Brain microvascular endothelial cell (primary cell): ENCODE data around the gene C8A.

Experiments
- DNase-seq: peaks from one replicate; pipeline ENCODE4 v3.0.0-alpha.2; 2020
- H3K27ac ChIP-seq: fragments of 250-450 bp; sonication (Bioruptor Pico); 2 replicates; pipeline ENCODE4 v1.5.1; 2020; ENCODE audit warnings: mild to moderate bottlenecking, moderate library complexity
- H3K27me3 ChIP-seq: fragments of 250-450 bp; sonication (Bioruptor Pico); replicated peaks from 2 replicates; pipeline ENCODE4 v1.5.1; 2020; ENCODE audit warnings: mild to moderate bottlenecking
- H3K36me3 ChIP-seq: fragments of 250-450 bp; sonication (Bioruptor Pico); replicated peaks from 2 replicates; pipeline ENCODE4 v1.5.1; 2020; ENCODE audit warnings: mild to moderate bottlenecking
- H3K4me3 ChIP-seq: 2 replicates; pipeline ENCODE4 v1.5.1; 2011; ENCODE audit warnings: low read depth, mild to moderate bottlenecking, control low read depth, low read length, moderate library complexity
- in situ Hi-C: cut with HindIII; loops from 2 replicates; pipeline ENCODE4 v1.10.0; 2017; ENCODE audit warnings: low sequenced_read_pairs, low pct_ligation_motif_present
- TF ChIP-seq, protein P1 (sequence below): IDR thresholded peaks from 2 replicates; pipeline ENCODE4 v1.5.1; 2011; ENCODE audit warnings: low read depth, mild to moderate bottlenecking, moderate library complexity, low read length, control low read depth, inconsistent platforms; ENCODE audit errors: missing control alignments

C8A gene

DNA sequence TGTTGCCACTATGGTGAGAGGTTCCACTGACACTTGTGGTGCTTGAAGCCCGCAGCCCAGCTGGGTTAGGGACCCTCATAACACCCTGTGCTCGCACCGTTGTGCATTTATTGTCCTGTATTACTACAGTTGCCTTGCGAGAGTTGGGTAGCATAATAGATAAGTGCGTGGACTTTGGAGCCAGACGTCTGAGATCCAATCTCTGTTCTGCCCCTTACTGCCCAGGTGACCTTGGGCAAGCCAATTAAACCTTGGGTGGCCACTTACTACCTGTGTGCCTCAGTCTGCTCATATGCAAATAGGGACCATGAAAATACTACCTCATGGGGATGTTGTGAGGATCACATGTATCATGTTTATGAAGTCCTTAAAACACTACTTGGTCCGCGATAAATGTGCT lies 97.9 kb downstream of the C8A start:
- in situ Hi-C loops: no loop called here
- DNase-seq: no peak
- H3K36me3 ChIP-seq: no peaks in the 10 kb centered on the region
- no peaks in the 10 kb centered on the region for H3K27me3 ChIP-seq
- no peak overlapping the region for H3K4me3 ChIP-seq
- H3K27ac ChIP-seq: no peak overlapping the region
- TF ChIP-seq, protein P1, sequence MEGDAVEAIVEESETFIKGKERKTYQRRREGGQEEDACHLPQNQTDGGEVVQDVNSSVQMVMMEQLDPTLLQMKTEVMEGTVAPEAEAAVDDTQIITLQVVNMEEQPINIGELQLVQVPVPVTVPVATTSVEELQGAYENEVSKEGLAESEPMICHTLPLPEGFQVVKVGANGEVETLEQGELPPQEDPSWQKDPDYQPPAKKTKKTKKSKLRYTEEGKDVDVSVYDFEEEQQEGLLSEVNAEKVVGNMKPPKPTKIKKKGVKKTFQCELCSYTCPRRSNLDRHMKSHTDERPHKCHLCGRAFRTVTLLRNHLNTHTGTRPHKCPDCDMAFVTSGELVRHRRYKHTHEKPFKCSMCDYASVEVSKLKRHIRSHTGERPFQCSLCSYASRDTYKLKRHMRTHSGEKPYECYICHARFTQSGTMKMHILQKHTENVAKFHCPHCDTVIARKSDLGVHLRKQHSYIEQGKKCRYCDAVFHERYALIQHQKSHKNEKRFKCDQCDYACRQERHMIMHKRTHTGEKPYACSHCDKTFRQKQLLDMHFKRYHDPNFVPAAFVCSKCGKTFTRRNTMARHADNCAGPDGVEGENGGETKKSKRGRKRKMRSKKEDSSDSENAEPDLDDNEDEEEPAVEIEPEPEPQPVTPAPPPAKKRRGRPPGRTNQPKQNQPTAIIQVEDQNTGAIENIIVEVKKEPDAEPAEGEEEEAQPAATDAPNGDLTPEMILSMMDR: no peak

DNA sequence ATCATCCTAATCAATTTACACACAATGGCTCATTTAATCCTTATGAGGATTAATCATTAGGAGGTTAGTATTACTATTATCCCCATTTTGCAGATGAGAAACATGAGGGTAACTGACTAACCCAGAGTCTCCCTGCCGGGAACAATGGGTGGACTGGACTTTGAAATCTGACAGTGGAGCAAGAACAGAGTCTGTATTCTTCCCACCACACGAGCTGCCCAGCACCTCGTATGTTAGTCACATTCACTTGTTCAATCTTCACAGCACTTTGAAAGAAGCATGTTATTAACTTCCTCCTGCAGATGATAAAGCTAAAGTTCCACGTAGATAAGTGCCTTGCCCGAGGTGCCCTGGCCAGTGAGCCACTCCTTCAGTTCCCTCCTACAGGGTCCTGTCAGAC lies 98.8 kb downstream of the C8A start:
- Histone ChIP-seq H3K4me3 (no peak overlapping the region), H3K27ac (no peak overlapping the region), H3K27me3 (no peaks in the 10 kb centered on the region), H3K36me3 (no peaks in the 10 kb centered on the region)
- TF ChIP-seq, protein P1: no peak
- DNase-seq: no peak
- in situ Hi-C loops: no loop called here

DNA sequence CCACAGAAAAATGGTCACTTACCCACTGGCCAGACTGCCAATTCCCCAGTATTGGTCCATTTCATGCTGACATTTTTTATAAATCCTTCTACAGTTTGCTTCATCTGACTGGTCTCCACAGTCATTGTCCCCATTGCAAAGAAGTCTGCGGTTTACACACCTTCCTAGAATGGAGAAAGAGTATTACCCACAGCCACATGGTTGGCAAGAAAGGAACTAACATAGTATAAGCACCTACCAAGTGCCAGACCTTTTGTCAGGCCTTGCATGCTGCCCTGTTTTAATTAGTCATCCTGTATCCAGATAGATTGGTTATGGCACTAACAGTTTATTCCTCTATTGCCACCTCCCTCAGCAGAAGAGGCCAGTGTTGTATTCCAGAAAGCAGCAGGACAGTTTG lies 100.1 kb downstream of the C8A start:
- TF ChIP-seq, protein P1: no peak
- no peak for DNase-seq
- Histone ChIP-seq H3K27me3 (no peaks in the 10 kb centered on the region), H3K36me3 (no peaks in the 10 kb centered on the region), H3K27ac (no peak overlapping the region), H3K4me3 (no peak overlapping the region)
- in situ Hi-C loops: no loop called here

DNA sequence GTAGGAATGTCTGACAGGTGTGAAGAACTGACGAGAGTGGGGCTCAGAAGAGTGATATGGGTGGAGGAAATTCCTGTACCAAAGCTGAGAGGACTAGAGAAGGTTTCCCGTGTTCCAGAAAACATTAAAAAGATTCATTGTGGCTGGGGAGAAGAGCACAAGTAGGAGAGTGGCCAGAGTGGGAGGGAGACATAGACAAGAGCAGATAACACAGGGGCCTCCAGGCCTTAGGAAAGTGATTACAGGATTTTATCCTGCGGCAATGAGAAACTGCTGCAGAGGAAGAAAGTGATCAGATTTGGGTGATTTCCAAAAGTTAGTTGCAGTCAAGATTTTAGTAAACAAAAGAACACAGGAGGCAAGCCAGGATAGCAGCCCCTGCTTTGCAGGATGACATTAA lies 103.3 kb downstream of the C8A start:
- no peak overlapping the region for H3K27ac ChIP-seq
- DNase-seq: no peak
- H3K36me3 ChIP-seq: no peaks in the 10 kb centered on the region
- TF ChIP-seq, protein P1: no peak
- no peaks in the 10 kb centered on the region for H3K27me3 ChIP-seq
- H3K4me3 ChIP-seq: no peak overlapping the region
- in situ Hi-C loops: no loop called here

DNA sequence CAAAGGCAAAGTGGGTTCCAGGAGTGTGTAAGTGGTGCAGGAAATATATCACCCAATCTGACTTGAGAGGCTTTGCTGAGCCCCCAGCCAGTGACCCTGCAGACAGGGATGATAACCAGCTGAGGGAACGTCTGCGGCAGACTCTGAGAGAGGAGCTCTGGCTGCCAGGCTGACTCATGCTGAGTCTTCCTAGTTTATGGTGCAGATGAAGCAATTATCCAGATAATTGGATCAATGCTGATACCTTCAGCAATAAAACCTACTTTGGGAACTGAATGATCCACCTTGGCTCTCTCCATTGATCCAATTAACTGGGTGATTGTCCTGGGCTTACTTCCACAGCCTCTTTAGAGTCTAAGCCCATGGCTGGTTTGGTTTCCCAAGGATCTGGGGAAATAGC lies 103.9 kb downstream of the C8A start:
- Histone ChIP-seq H3K27me3 (no peaks in the 10 kb centered on the region), H3K4me3 (no peak overlapping the region), H3K27ac (no peak overlapping the region), H3K36me3 (no peaks in the 10 kb centered on the region)
- in situ Hi-C loops: no loop called here
- TF ChIP-seq, protein P1: no peak
- peak; percentile 42 for DNase-seq

DNA sequence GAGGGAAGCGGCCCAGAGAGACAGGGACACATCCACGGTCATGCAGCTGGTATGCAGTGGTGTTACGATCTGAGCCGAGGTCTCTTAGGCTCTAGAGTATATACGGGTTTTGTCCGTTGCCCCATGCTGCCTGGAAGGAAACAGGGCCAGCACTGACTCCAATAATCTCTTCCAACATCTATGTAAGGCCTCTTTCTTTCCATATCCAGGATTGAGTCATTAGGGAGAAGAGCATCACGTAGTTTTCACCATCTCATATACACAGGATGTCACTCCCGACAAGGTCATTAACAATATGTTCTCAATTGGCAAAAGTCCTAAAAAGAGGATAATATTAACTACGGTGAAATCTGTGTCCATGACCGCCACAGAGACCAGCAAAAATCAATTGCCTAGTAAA lies 106.8 kb downstream of the C8A start:
- no peak overlapping the region for H3K27ac ChIP-seq
- TF ChIP-seq, protein P1: no peak
- no peaks in the 10 kb centered on the region for H3K36me3 ChIP-seq
- H3K27me3 ChIP-seq: no peaks in the 10 kb centered on the region
- DNase-seq: no peak
- H3K4me3 ChIP-seq: no peak overlapping the region
- in situ Hi-C loops: no loop called here
